GM12878 (cell line): ENCODE results near the gene CCDC87. TPM values are rescaled to one million over a fixed set of nuclear protein-coding genes. Genes with fewer than 3 reads are reported as not detected.

Experiments used
- ATAC-seq: fragments of 200-7000 bp; cut with Tn5 transposase; 3 replicates; pipeline ENCODE4 v1.9.1; 2020; ENCODE audit warnings: mild to moderate bottlenecking, moderate library complexity
- BruUV-seq: library from RNA; stranded (reverse); fragments of 400-500 nt; replicated peaks from 2 replicates; lab custom pipeline; 2021; lab: Mats Ljungman, UMichigan
- CTCF ChIA-PET: fragments of 300-600 bp; sonication (Branson Sonifier 250); formaldehyde crosslinking; extraction: SDS; loops from one replicate; lab custom pipeline; 2021; ENCODE audit warnings: inconsistent platforms; lab: Yijun Ruan, JAX
- POLR2A ChIA-PET: fragments of 350-600 bp; formaldehyde crosslinking; extraction: SDS; loops from one replicate; lab custom pipeline; 2021; ENCODE audit warnings: inconsistent platforms; lab: Charles Lee
- RAD21 ChIA-PET: fragments of 300-600 bp; sonication (Branson Sonifier 250); formaldehyde crosslinking; loops from one replicate; lab custom pipeline; 2023; ENCODE audit warnings: antibody characterized with exemption; ENCODE audit not compliant: unreplicated experiment; lab: Charles Lee
- SMC1A ChIA-PET: fragments of 300-600 bp; sonication (Branson Sonifier 250); formaldehyde crosslinking; loops from one replicate; lab custom pipeline; 2023; ENCODE audit not compliant: unreplicated experiment, uncharacterized antibody; lab: Charles Lee
- DNase-seq: peaks from one replicate; pipeline ENCODE4 v3.0.0-alpha.2; 2011; ENCODE audit warnings: low read depth, low spot score
- FAIRE-seq: peaks from 3 replicates; lab custom pipeline; 2011; peaks lifted over from hg19 to GRCh38; lab: Jason Lieb, UNC
- H2AFZ ChIP-seq: 2 replicates; pipeline ENCODE4 v1.6.0; 2011; ENCODE audit warnings: low read depth, low read length, control low read depth; ENCODE audit not compliant: control insufficient read depth
- H3K27ac ChIP-seq: 2 replicates; pipeline ENCODE4 v1.5.1; 2011; ENCODE audit warnings: control low read depth; ENCODE audit not compliant: control insufficient read depth, insufficient read depth
- H3K27me3 ChIP-seq, 2 experiments: replicated peaks in 1 of 2; 2 replicates each; pipeline versions ENCODE4 v1.6.0 to v1.6.1; 2011; ENCODE audit warnings: low read length in 1 of 2; ENCODE audit not compliant: control insufficient read depth in 2 of 2, insufficient read depth in 2 of 2
- H3K36me3 ChIP-seq, 2 experiments: 2 replicates each; pipeline ENCODE4 v1.5.1; 2011; ENCODE audit warnings: low read length in 1 of 2; ENCODE audit not compliant: control insufficient read depth in 2 of 2, insufficient read depth in 2 of 2
- H3K4me1 ChIP-seq: 2 replicates; pipeline ENCODE4 v1.6.1; 2011; ENCODE audit warnings: mild to moderate bottlenecking, low read length, moderate library complexity, mixed read lengths; ENCODE audit not compliant: control insufficient read depth, insufficient read depth
- H3K4me2 ChIP-seq: 2 replicates; pipeline ENCODE4 v1.6.0; 2011; ENCODE audit warnings: control low read depth; ENCODE audit not compliant: control insufficient read depth, insufficient read depth
- H3K4me3 ChIP-seq: fragments of 200-600 bp; sonication (generic); 2 replicates; pipeline ENCODE4 v1.5.1; 2016
- H3K79me2 ChIP-seq: 2 replicates; pipeline ENCODE4 v1.6.0; 2011; ENCODE audit warnings: low read length; ENCODE audit not compliant: control insufficient read depth, insufficient read depth
- H3K9ac ChIP-seq: 2 replicates; pipeline ENCODE4 v1.8.0; 2011; ENCODE audit warnings: low read length, control low read depth, mixed read lengths; ENCODE audit not compliant: control insufficient read depth, insufficient read depth
- H3K9me3 ChIP-seq: replicated peaks from 3 replicates; pipeline ENCODE4 v1.5.1; 2011; ENCODE audit warnings: mild to moderate bottlenecking, low read length; ENCODE audit not compliant: control insufficient read depth, insufficient read depth
- H4K20me1 ChIP-seq: 2 replicates; pipeline ENCODE4 v1.6.0; 2011; ENCODE audit not compliant: control insufficient read depth, insufficient read depth
- BHLHE40 ChIP-seq, 2 experiments: fragments of 450-650 bp in 1 of 2; IDR thresholded peaks; 2 replicates each; pipeline ENCODE4 v1.6.1; 2011 to 2017; ENCODE audit warnings: low read depth in 2 of 2, borderline replicate concordance in 1 of 2, improper control_type of control experiment in 1 of 2, low read length in 1 of 2, mild to moderate bottlenecking in 1 of 2
- DPF2 ChIP-seq: fragments of 450-650 bp; IDR thresholded peaks from 2 replicates; pipeline ENCODE4 v1.6.1; 2017; ENCODE audit warnings: mild to moderate bottlenecking
- ESRRA ChIP-seq: IDR thresholded peaks from 2 replicates; pipeline ENCODE4 v1.6.1; 2012; ENCODE audit warnings: mild to moderate bottlenecking, low read length, improper control_type of control experiment
- GABPA ChIP-seq: IDR thresholded peaks from 2 replicates; pipeline ENCODE4 v1.6.1; 2014; ENCODE audit warnings: antibody characterized with exemption, low read depth, mild to moderate bottlenecking, inconsistent platforms
- IKZF2 ChIP-seq, 2 experiments: fragments of 450-650 bp; IDR thresholded peaks; 2 replicates each; pipeline ENCODE4 v1.6.1; 2017; ENCODE audit warnings: mild to moderate bottlenecking in 2 of 2, moderate library complexity in 2 of 2
- IRF3 ChIP-seq: fragments of 450-650 bp; IDR thresholded peaks from 2 replicates; pipeline ENCODE4 v1.6.1; 2014; ENCODE audit warnings: mild to moderate bottlenecking
- IRF5 ChIP-seq: fragments of 450-650 bp; IDR thresholded peaks from 2 replicates; pipeline ENCODE4 v1.6.1; 2017; ENCODE audit warnings: borderline replicate concordance
- PRDM15 ChIP-seq: fragments of 450-650 bp; formaldehyde crosslinking; IDR thresholded peaks from 2 replicates; pipeline ENCODE4 v1.4.0; 2020; ENCODE audit warnings: mild to moderate bottlenecking, moderate library complexity
- RB1 ChIP-seq: fragments of 450-650 bp; formaldehyde crosslinking; IDR thresholded peaks from 2 replicates; pipeline ENCODE4 v1.6.1; 2017; ENCODE audit warnings: mild to moderate bottlenecking, borderline replicate concordance
- SP1 ChIP-seq: IDR thresholded peaks from one replicate; pipeline ENCODE4 v1.6.1; 2011; ENCODE audit warnings: low read depth, low read length
- SPI1 ChIP-seq: IDR thresholded peaks from 2 replicates; pipeline ENCODE4 v1.6.1; 2011; ENCODE audit warnings: low read depth, mild to moderate bottlenecking, low read length, moderate library complexity, borderline replicate concordance; ENCODE audit not compliant: insufficient read depth
- ZNF274 ChIP-seq: IDR thresholded peaks from one replicate; pipeline ENCODE4 v1.8.0; 2011; ENCODE audit not compliant: insufficient read length, insufficient read depth
- ZNF592 ChIP-seq: fragments of 450-650 bp; IDR thresholded peaks from 2 replicates; pipeline ENCODE4 v1.6.1; 2017; ENCODE audit warnings: mild to moderate bottlenecking, moderate library complexity
- WGBS: methylation state at CpG from one replicate; pipeline ENCODE4 v1.1.6; 2016; ENCODE audit warnings: low lambda C conversion rate; ENCODE audit not compliant: insufficient replicate concordance, insufficient coverage; ENCODE audit errors: missing lambda C conversion rate; 5-methylcytosine and 5-hydroxymethylcytosine counted together
- in situ Hi-C: fragments of 300-500 bp; cut with MboI; formaldehyde crosslinking; loops from 9 replicates; pipeline ENCODE4 v1.14.3; 2018; ENCODE audit warnings: mixed read lengths
- intact Hi-C: fragments of 100-400 bp; cut with micrococcal nuclease; formaldehyde crosslinking; loops from one replicate; pipeline ENCODE4 v1.14.2; 2022; ENCODE audit not compliant: unreplicated experiment
- polyA plus RNA-seq, 11 experiments: library from polyadenylated mRNA; depleted of rRNA in 4 of 11; unstranded in 6 of 11; stranded (reverse) in 5 of 11; fragments of >200 nt; fragmentation: Nextera tagmentation in 4 of 11; fragmentation: Illumina TruSeq in 1 of 11; extraction: Ambion mirVana in 4 of 11; extraction: Trizol in 1 of 11; gene quantifications; 1 replicate in 1 of 11; 2 replicates in 10 of 11; pipeline versions ENCODE4 v1.2.1 to v1.2.3, GENCODE V29; 2011 to 2016; ENCODE audit warnings: inconsistent platforms in 2 of 11, missing spikeins in 2 of 11, low read depth in 1 of 11
- total RNA-seq, 4 experiments: library from RNA; depleted of rRNA in 3 of 4; stranded (reverse); fragments of >200 nt in 3 of 4; fragmentation: Illumina TruSeq in 1 of 4; extraction: Trizol in 1 of 4; gene quantifications; 2 replicates each; pipeline versions ENCODE4 v1.2.1 to v1.2.3, GENCODE V29; 2013 to 2021

CCDC87 gene
- total and polyA plus RNA-seq, 10 of the 15 experiments (the other 5 are each of a cell fraction or from before 2014, with no cell fraction given) = 0.02 to 0.17 (median 0.09) TPM; not detected in 3

- Histone ChIP-seq H3K9me3 (no peaks in the 10 kb centered on the region), H3K4me3 (no peak overlapping the region), H3K9ac (no peak overlapping the region), H3K4me1 (no peaks in the 10 kb centered on the region), H4K20me1 (no peaks in the 10 kb centered on the region), H3K79me2 (no peaks in the 10 kb centered on the region), H3K36me3 (no peaks in the 10 kb centered on the region), H3K4me2 (no peak overlapping the region), H2AFZ (no peak overlapping the region), H3K27ac (no peak overlapping the region), H3K27me3 (no peaks in the 10 kb centered on the region)
- ATAC-seq = no peak
- WGBS = 65% methylated on average over 27 of the region's 27 CpGs
- CTCF ChIA-PET = interaction anchor here (1.1 kb wide), 1 partner anchor 10 kb away, joined by 3 read pairs; no protein-coding TSS in a partner anchor
- intact Hi-C loops (no loop called here), in situ Hi-C loops (no loop called here)
- FAIRE-seq = no peak
- POLR2A ChIA-PET = no interaction called here
- SMC1A ChIA-PET = interaction anchor here (1.3 kb wide), 1 partner anchor 15 kb away, joined by 3 read pairs; the partner anchor contains the start of gene ZDHHC24
- no peak for DNase-seq
- RAD21 ChIA-PET = no interaction called here
- BruUV-seq = no TSS peak
- TF ChIP-seq SP1 = no peak
- TF ChIP-seq BHLHE40 (IDR thresholded peaks at IDR 0.05; ENCODE audit: borderline replicate concordance in 1 of 2, low read depth in 2 of 2, low read length in 1 of 2) = no peak
- TF ChIP-seq DPF2 = no peak
- no peak for TF ChIP-seq ESRRA
- TF ChIP-seq IRF3 = no peak
- no peak for TF ChIP-seq IKZF2 (IDR thresholded peaks at IDR 0.05)
- no peak for TF ChIP-seq PRDM15 (CRISPR knock-in tag)
- no peak for TF ChIP-seq ZNF592
- no peak for TF ChIP-seq GABPA
- TF ChIP-seq SPI1 = no peak
- no peak for TF ChIP-seq RB1
- no peak for TF ChIP-seq ZNF274
- no peak for TF ChIP-seq IRF5
Observed at GRCh38 chr11:66559866-66560676, 32.8 kb downstream of the CCDC87 start.
